Tibial nerve (tissue), 4 donors: ENCODE measurements around the gene GPC4.

ENCODE experiments used
- CTCF ChIP-seq, 5 experiments: fragments of 200-600 bp in 3 of 5; fragments of 450-650 bp in 2 of 5; sonication (generic) in 3 of 5; IDR thresholded peaks; one replicate each; pipeline ENCODE4 v1.5.1; 2016 to 2019; ENCODE audit warnings: antibody characterized with exemption in 5 of 5, mild to moderate bottlenecking in 3 of 5, moderate library complexity in 2 of 5
- EP300 ChIP-seq, 2 donors: sonication (generic); formaldehyde crosslinking; IDR thresholded peaks; one replicate each; pipeline ENCODE4 v1.6.1; 2017; ENCODE audit warnings: antibody characterized with exemption in 2 of 2, mild to moderate bottlenecking in 1 of 2
- POLR2A ChIP-seq, 2 donors: fragments of 450-650 bp; IDR thresholded peaks; one replicate each; pipeline ENCODE4 v1.6.1; 2017; ENCODE audit warnings: antibody characterized with exemption in 2 of 2, mild to moderate bottlenecking in 2 of 2, moderate library complexity in 2 of 2

- TF ChIP-seq CTCF (IDR thresholded peaks at IDR 0.05) (no peak), POLR2A (IDR thresholded peaks at IDR 0.05) (no peak), EP300 (IDR thresholded peaks at IDR 0.05) (no peak)
Observed at GRCh38 chrX:133265331-133265730, 150.0 kb downstream of the GPC4 start.
